H1 (cell line): ENCODE data around the gene PLXNB2. TPM values are rescaled to one million over a fixed set of nuclear protein-coding genes. Genes with fewer than 3 reads are reported as not detected.

ENCODE experiments used
- CTCF ChIA-PET: fragments of 300-600 bp; sonication (Branson Sonifier 250); formaldehyde crosslinking; loops from one replicate; lab custom pipeline; 2021; ENCODE audit not compliant: partially characterized antibody; lab: Charles Lee
- POLR2A ChIA-PET: fragments of 300-600 bp; sonication (Branson Sonifier 250); formaldehyde crosslinking; loops from one replicate; lab custom pipeline; 2021; ENCODE audit warnings: inconsistent platforms; ENCODE audit not compliant: partially characterized antibody; lab: Charles Lee
- DNase-seq, 2 experiments: peaks; one replicate each; pipeline versions ENCODE4 v3.0.0 to v3.0.0-alpha.2; 2010 to 2022; ENCODE audit warnings: low spot score in 2 of 2, low read depth in 1 of 2, mixed read lengths in 1 of 2
- FAIRE-seq: peaks from 2 replicates; lab custom pipeline; 2011; peaks lifted over from hg19 to GRCh38; lab: Jason Lieb, UNC
- H2AFZ ChIP-seq: 2 replicates; pipeline ENCODE4 v1.8.1; 2012; ENCODE audit warnings: low read length, inconsistent platforms
- H2AK5ac ChIP-seq: 2 replicates; pipeline ENCODE4 v1.6.1; 2013; ENCODE audit warnings: low read depth, low read length
- H2BK120ac ChIP-seq: replicated peaks from 2 replicates; pipeline ENCODE3; 2013; ENCODE audit warnings: low read depth, low read length, inconsistent platforms
- H2BK12ac ChIP-seq: 2 replicates; pipeline ENCODE4 v1.6.1; 2013; ENCODE audit warnings: low read depth, low read length
- H2BK15ac ChIP-seq: 2 replicates; pipeline ENCODE4 v1.6.1; 2013; ENCODE audit warnings: low read length
- H2BK20ac ChIP-seq: 2 replicates; pipeline ENCODE4 v1.6.1; 2013; ENCODE audit warnings: low read length
- H2BK5ac ChIP-seq: 2 replicates; pipeline ENCODE4 v1.6.1; 2013; ENCODE audit warnings: low read depth, low read length
- H3K14ac ChIP-seq: 2 replicates; pipeline ENCODE4 v1.6.1; 2013; ENCODE audit warnings: inconsistent platforms; ENCODE audit not compliant: insufficient read length
- H3K18ac ChIP-seq: 2 replicates; pipeline ENCODE4 v1.6.1; 2013; ENCODE audit warnings: low read length; ENCODE audit errors: extremely low read depth
- H3K23ac ChIP-seq: 2 replicates; pipeline ENCODE4 v1.6.1; 2013; ENCODE audit warnings: inconsistent platforms; ENCODE audit not compliant: insufficient read length
- H3K23me2 ChIP-seq: 2 replicates; pipeline ENCODE4 v1.6.1; 2013; ENCODE audit warnings: low read depth, low read length
- H3K27ac ChIP-seq: 2 replicates; pipeline ENCODE4 v1.6.1; 2011; ENCODE audit warnings: low read depth, low read length, inconsistent platforms
- H3K27me3 ChIP-seq, 4 experiments: replicated peaks in 1 of 4; 1 replicate in 1 of 4; 2 replicates in 3 of 4; pipeline versions ENCODE4 v1.6.1 to v1.8.1; 2011 to 2013; ENCODE audit warnings: low read length in 3 of 4, mild to moderate bottlenecking in 3 of 4, inconsistent platforms in 2 of 4, mixed read lengths in 2 of 4, moderate library complexity in 1 of 4; ENCODE audit not compliant: control insufficient read depth in 3 of 4, insufficient read depth in 3 of 4; ENCODE audit errors: extremely low read depth in 1 of 4
- H3K36me3 ChIP-seq, 4 experiments: 2 replicates each; pipeline versions ENCODE4 v1.6.1 to v1.8.1; 2011 to 2013; ENCODE audit warnings: mild to moderate bottlenecking in 4 of 4, low read length in 3 of 4, moderate library complexity in 2 of 4, control low read depth in 1 of 4, inconsistent platforms in 1 of 4; ENCODE audit not compliant: insufficient read depth in 4 of 4, control insufficient read depth in 2 of 4
- H3K4ac ChIP-seq: replicated peaks from 2 replicates; pipeline ENCODE3; 2013; ENCODE audit warnings: low read length, low read depth, mixed read lengths, inconsistent platforms; ENCODE audit not compliant: insufficient read length
- H3K4me1 ChIP-seq, 4 experiments: replicated peaks in 1 of 4; 1 replicate in 1 of 4; 2 replicates in 3 of 4; pipeline versions ENCODE4 v1.6.1 to v1.8.1; 2011 to 2013; ENCODE audit warnings: low read length in 3 of 4, inconsistent platforms in 2 of 4, mixed read lengths in 1 of 4; ENCODE audit not compliant: insufficient read depth in 4 of 4, control insufficient read depth in 3 of 4
- H3K4me2 ChIP-seq, 2 experiments: 2 replicates each; pipeline versions ENCODE4 v1.6.1 to v1.8.1; 2011 to 2013; ENCODE audit warnings: low read depth in 2 of 2, low read length in 2 of 2, control low read depth in 1 of 2, inconsistent platforms in 1 of 2, mild to moderate bottlenecking in 1 of 2; ENCODE audit not compliant: insufficient read depth in 1 of 2
- H3K4me3 ChIP-seq, 4 experiments: fragments of 200-600, 300-600 bp in 1 of 4; sonication (generic), shearing (Covaris generic), sonication (Bioruptor Twin) in 1 of 4; 2 replicates each; pipeline versions ENCODE4 v1.5.1 to v1.8.1; 2011 to 2016; ENCODE audit warnings: low read length in 4 of 4, low read depth in 3 of 4, control low read depth in 2 of 4, inconsistent platforms in 2 of 4, mild to moderate bottlenecking in 2 of 4, mixed read lengths in 1 of 4, moderate library complexity in 1 of 4; ENCODE audit not compliant: insufficient read depth in 2 of 4; ENCODE audit errors: extremely low read depth in 1 of 4
- H3K56ac ChIP-seq: replicated peaks from 2 replicates; pipeline ENCODE3; 2013; ENCODE audit warnings: low read depth, mild to moderate bottlenecking, mixed read lengths, low read length, inconsistent platforms; ENCODE audit not compliant: insufficient read length
- H3K79me1 ChIP-seq: 2 replicates; pipeline ENCODE4 v1.6.1; 2013; ENCODE audit warnings: low read depth, low read length, control low read depth
- H3K79me2 ChIP-seq, 2 experiments: 2 replicates each; pipeline versions ENCODE4 v1.6.1 to v1.8.1; 2012 to 2013; ENCODE audit warnings: low read length in 2 of 2, mild to moderate bottlenecking in 2 of 2, inconsistent platforms in 1 of 2; ENCODE audit not compliant: insufficient read depth in 2 of 2, control insufficient read depth in 1 of 2
- H3K9ac ChIP-seq, 4 experiments: replicated peaks in 1 of 4; 1 replicate in 1 of 4; 2 replicates in 3 of 4; pipeline versions ENCODE4 v1.6.1 to v1.8.1; 2011 to 2013; ENCODE audit warnings: low read depth in 3 of 4, low read length in 3 of 4, control low read depth in 2 of 4, mild to moderate bottlenecking in 2 of 4, moderate library complexity in 2 of 4, inconsistent platforms in 1 of 4; ENCODE audit errors: extremely low read depth in 1 of 4
- H3K9me3 ChIP-seq, 2 experiments: 2 replicates each; pipeline versions ENCODE4 v1.6.1 to v1.8.1; 2012 to 2013; ENCODE audit warnings: mild to moderate bottlenecking in 2 of 2, moderate library complexity in 2 of 2, control low read depth in 1 of 2, inconsistent platforms in 1 of 2, low read depth in 1 of 2, low read length in 1 of 2, mixed read lengths in 1 of 2; ENCODE audit not compliant: insufficient read depth in 2 of 2
- H4K20me1 ChIP-seq, 2 experiments: replicated peaks in 1 of 2; 2 replicates each; pipeline versions ENCODE3 to v1.8.1; 2011 to 2013; ENCODE audit warnings: inconsistent platforms in 2 of 2, low read length in 2 of 2, mild to moderate bottlenecking in 1 of 2; ENCODE audit not compliant: insufficient read depth in 2 of 2, control insufficient read depth in 1 of 2
- H4K5ac ChIP-seq: 2 replicates; pipeline ENCODE4 v1.6.1; 2013; ENCODE audit warnings: low read length, low read depth, mixed read lengths, inconsistent platforms; ENCODE audit not compliant: insufficient read length
- H4K8ac ChIP-seq: 2 replicates; pipeline ENCODE4 v1.8.0; 2013; ENCODE audit warnings: mild to moderate bottlenecking, moderate library complexity, low read length, inconsistent platforms; ENCODE audit not compliant: insufficient read depth; ENCODE audit errors: extremely low read depth
- H4K91ac ChIP-seq: replicated peaks from 2 replicates; pipeline ENCODE3; 2013; ENCODE audit warnings: low read length, mixed read lengths, inconsistent platforms; ENCODE audit not compliant: insufficient read length
- ATF3 ChIP-seq: IDR thresholded peaks from 2 replicates; pipeline ENCODE4 v1.6.1; 2011; ENCODE audit warnings: low read depth, mild to moderate bottlenecking, low read length; ENCODE audit not compliant: insufficient read depth
- BCL11A ChIP-seq, 2 experiments: IDR thresholded peaks; one replicate each; pipeline ENCODE4 v1.6.1; 2011; ENCODE audit warnings: low read depth in 2 of 2, low read length in 2 of 2, mild to moderate bottlenecking in 2 of 2
- CHD2 ChIP-seq: IDR thresholded peaks from 2 replicates; pipeline ENCODE4 v1.6.1; 2012; ENCODE audit warnings: low read length, improper control_type of control experiment
- GABPA ChIP-seq: IDR thresholded peaks from 2 replicates; pipeline ENCODE4 v1.6.1; 2011; ENCODE audit warnings: mild to moderate bottlenecking, low read length, moderate library complexity, borderline replicate concordance; ENCODE audit not compliant: insufficient read depth
- MAX ChIP-seq: IDR thresholded peaks from 2 replicates; pipeline ENCODE4 v1.6.1; 2012; ENCODE audit warnings: inconsistent platforms
- RFX5 ChIP-seq: IDR thresholded peaks from 2 replicates; pipeline ENCODE4 v1.6.1; 2011; ENCODE audit warnings: low read depth, low read length, improper control_type of control experiment, borderline replicate concordance
- RXRA ChIP-seq: IDR thresholded peaks from 2 replicates; pipeline ENCODE4 v1.6.1; 2011; ENCODE audit warnings: low read depth, mild to moderate bottlenecking, low read length, moderate library complexity; ENCODE audit not compliant: insufficient read depth
- SP1 ChIP-seq: IDR thresholded peaks from 2 replicates; pipeline ENCODE4 v1.6.1; 2011; ENCODE audit warnings: low read depth, low read length
- TAF1 ChIP-seq: IDR thresholded peaks from 2 replicates; pipeline ENCODE4 v1.6.1; 2011; ENCODE audit warnings: mild to moderate bottlenecking, low read depth, low read length
- TCF12 ChIP-seq: IDR thresholded peaks from 2 replicates; pipeline ENCODE4 v1.6.1; 2011; ENCODE audit warnings: low read depth, mild to moderate bottlenecking, low read length
- whole genome bisulfite sequencing, 2 experiments: shearing (Covaris generic) in 1 of 2; methylation state at CpG; one replicate each; pipeline versions ENCODE4 v1.1.6 to v1.1.7; 2013 to 2015; ENCODE audit warnings: low lambda C conversion rate in 2 of 2, mixed read lengths in 2 of 2, inconsistent platforms in 1 of 2, low coverage in 1 of 2, missing lambda C conversion rate in 1 of 2; ENCODE audit not compliant: insufficient replicate concordance in 2 of 2, insufficient coverage in 1 of 2, insufficient read length in 1 of 2; ENCODE audit errors: extremely low coverage in 1 of 2, missing lambda C conversion rate in 1 of 2; 5-methylcytosine and 5-hydroxymethylcytosine counted together
- polyA plus RNA-seq, 7 experiments: library from polyadenylated mRNA; depleted of rRNA in 3 of 7; stranded (reverse) in 5 of 7; unstranded in 2 of 7; fragments of >200 nt in 5 of 7; fragments of 200-250 nt in 2 of 7; gene quantifications; 1 replicate in 5 of 7; 2 replicates in 1 of 7; 4 replicates in 1 of 7; pipeline versions ENCODE4 v1.2.1 to v1.2.3, GENCODE V29; 2011 to 2013; ENCODE audit warnings: missing spikeins in 2 of 7, mixed read lengths in 2 of 7
- total RNA-seq: library from RNA; stranded (reverse); fragmentation: NEBNext Ultra II Directional; extraction: Animal tissue kit (Norgen Biotek cat#: 25700); gene quantifications from 2 replicates; pipeline ENCODE4 v1.2.1, GENCODE V29; 2021
- TF ChIP-seq, protein P1 (sequence below), 3 experiments: IDR thresholded peaks; 1 replicate in 2 of 3; 2 replicates in 1 of 3; pipeline versions ENCODE4 v1.5.1 to v1.6.1; 2011; ENCODE audit warnings: low read length in 3 of 3, mild to moderate bottlenecking in 3 of 3, inconsistent platforms in 2 of 3, low read depth in 1 of 3, moderate library complexity in 1 of 3; ENCODE audit not compliant: insufficient read depth in 1 of 3; ENCODE audit errors: control extremely low read depth in 1 of 3

PLXNB2 gene
- total and polyA plus RNA-seq, 2 of the 8 experiments (the other 6 are each of a cell fraction or from before 2014, with no cell fraction given): 58.3 to 92.8 TPM

- H4K20me1 ChIP-seq: peaks cover 2 to 13% of the 10 kb centered on the region in 2 experiments
- TF ChIP-seq CHD2: no peak
- TF ChIP-seq TAF1: no peak
- TF ChIP-seq, protein P1, sequence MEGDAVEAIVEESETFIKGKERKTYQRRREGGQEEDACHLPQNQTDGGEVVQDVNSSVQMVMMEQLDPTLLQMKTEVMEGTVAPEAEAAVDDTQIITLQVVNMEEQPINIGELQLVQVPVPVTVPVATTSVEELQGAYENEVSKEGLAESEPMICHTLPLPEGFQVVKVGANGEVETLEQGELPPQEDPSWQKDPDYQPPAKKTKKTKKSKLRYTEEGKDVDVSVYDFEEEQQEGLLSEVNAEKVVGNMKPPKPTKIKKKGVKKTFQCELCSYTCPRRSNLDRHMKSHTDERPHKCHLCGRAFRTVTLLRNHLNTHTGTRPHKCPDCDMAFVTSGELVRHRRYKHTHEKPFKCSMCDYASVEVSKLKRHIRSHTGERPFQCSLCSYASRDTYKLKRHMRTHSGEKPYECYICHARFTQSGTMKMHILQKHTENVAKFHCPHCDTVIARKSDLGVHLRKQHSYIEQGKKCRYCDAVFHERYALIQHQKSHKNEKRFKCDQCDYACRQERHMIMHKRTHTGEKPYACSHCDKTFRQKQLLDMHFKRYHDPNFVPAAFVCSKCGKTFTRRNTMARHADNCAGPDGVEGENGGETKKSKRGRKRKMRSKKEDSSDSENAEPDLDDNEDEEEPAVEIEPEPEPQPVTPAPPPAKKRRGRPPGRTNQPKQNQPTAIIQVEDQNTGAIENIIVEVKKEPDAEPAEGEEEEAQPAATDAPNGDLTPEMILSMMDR (IDR thresholded peaks at IDR 0.05; ENCODE audit: control extremely low read depth in 1 of 3, insufficient read depth in 1 of 3, low read depth in 1 of 3, low read length in 3 of 3): no peak
- TF ChIP-seq GABPA: no peak
- no peak for TF ChIP-seq ATF3
- TF ChIP-seq MAX: no peak
- no peak for TF ChIP-seq BCL11A (IDR thresholded peaks at IDR 0.05; ENCODE audit: low read depth in 2 of 2, low read length in 2 of 2)
- TF ChIP-seq TCF12: no peak
- TF ChIP-seq RXRA: no peak
- no peak for TF ChIP-seq RFX5
- no peak for TF ChIP-seq SP1
These were observed 23.0 kb downstream of the PLXNB2 start for GRCh38 chr22:50284479-50284878.

More at GRCh38 chr22:50284479-50284878, 23.0 kb downstream of the PLXNB2 start:
- Histone ChIP-seq H2BK12ac (no peak overlapping the region), H2AFZ (no peak overlapping the region), H2BK120ac (no peak overlapping the region), H4K5ac (no peak overlapping the region), H3K18ac (no peak overlapping the region), H2BK20ac (no peak overlapping the region), H3K4me3 (no peak overlapping the region), H3K27me3 (no peaks in the 10 kb centered on the region), H3K4me2 (no peak overlapping the region), H3K4ac (no peak overlapping the region), H2BK5ac (no peak overlapping the region), H3K23ac (no peak overlapping the region), H2BK15ac (no peak overlapping the region), H3K9ac (no peak overlapping the region), H3K36me3 (peaks cover 17 to 83% (median 24%) of the 10 kb centered on the region in 4 experiments), H3K14ac (no peak overlapping the region), H3K79me2 (no peaks in the 10 kb centered on the region), H3K27ac (no peak overlapping the region), H3K9me3 (no peaks in the 10 kb centered on the region; a peak in 1 of 4 replicates), H4K91ac (no peak overlapping the region), H3K23me2 (no peaks in the 10 kb centered on the region), H3K4me1 (peaks cover 0 to 2% (median 0%) of the 10 kb centered on the region in 4 experiments; a peak in 2 of 7 replicates), H3K56ac (no peak overlapping the region), H3K79me1 (no peaks in the 10 kb centered on the region), H4K8ac (no peak overlapping the region), H2AK5ac (no peak overlapping the region)
- DNase-seq: no peak
- FAIRE-seq: no peak
- ChIA-PET POLR2A (no interaction called here), CTCF (interaction anchor here (2.2 kb wide), 1 partner anchor 57 kb away, joined by 5 read pairs; no protein-coding TSS in a partner anchor)
- WGBS, 2 experiments: 94% methylated on average over 11 of the region's 13 CpGs; no CpG with 5 or more reads in 1 of the 2 experiments
